Stimulated activated CD4-positive, alpha-beta T cell treated with anti-CD3 and anti-CD28 coated beads, TNF-alpha, amount 100 ng/mL, for 1 hour (primary cell): ENCODE measurements around the gene ADORA2B.
"Not testable (repeated sequence)": the region's sequence is repeated elsewhere in the genome, so short reads cannot be mapped to it uniquely, and the experiment has no call there.

Experiments used
- DNase-seq, 3 donors: peaks; one replicate each; pipeline ENCODE4 v3.0.0-alpha.2; 2020; ENCODE audit warnings: low read depth in 3 of 3, low spot score in 1 of 3

Gene ADORA2B

DNA sequence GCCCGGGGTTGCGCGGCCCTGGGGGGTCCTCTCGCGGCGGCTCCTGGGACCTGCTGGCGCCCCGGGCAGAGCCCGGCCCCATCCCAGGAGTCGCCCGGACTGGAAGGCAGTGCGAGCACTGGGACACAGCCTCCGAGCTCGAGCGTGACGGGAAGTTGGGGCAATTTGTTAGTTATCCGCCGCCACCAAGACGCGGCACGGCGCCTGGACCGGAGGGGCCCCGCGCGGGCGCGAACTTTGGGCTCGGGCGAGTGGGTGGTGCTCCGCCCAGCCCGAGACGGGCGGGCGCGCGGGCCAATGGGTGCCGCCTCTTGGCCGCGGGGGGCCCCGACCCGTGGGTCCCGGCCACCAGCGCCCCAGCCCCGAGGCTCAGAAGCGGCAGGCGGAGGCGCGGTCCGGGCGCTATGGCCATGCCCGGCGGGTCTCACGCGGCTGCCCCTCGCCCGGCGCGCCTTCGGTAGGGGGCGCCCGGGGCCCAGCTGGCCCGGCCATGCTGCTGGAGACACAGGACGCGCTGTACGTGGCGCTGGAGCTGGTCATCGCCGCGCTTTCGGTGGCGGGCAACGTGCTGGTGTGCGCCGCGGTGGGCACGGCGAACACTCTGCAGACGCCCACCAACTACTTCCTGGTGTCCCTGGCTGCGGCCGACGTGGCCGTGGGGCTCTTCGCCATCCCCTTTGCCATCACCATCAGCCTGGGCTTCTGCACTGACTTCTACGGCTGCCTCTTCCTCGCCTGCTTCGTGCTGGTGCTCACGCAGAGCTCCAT, at the start of gene ADORA2B:
Gene ADORA2B, plus strand, starts transcription at position 372 of the 768 bp plus-strand sequence. Its CDS starts 119 bp downstream, at position 491.
- peak in 1 of 3 donors; percentile 34 for DNase-seq

DNA sequence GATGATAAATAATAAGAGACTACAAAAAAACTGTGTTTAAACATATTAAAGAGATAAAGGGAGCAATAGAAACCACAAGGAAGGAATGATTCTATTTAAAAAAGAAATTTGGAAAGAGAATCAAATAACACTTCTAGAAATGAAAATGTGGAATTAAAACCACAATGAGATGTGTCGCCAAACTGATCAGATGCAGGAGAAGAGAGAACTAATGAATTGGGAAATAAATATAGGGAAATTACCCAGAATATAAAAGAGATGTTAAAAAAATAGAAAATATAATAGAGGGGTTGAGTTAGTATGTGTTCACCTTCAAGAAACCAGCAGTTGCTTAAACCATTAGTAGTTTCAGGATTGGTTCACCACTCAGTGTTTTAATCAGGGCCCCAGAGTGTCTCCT, 48.7 kb upstream of the ADORA2B start:
- no peak for DNase-seq

DNA sequence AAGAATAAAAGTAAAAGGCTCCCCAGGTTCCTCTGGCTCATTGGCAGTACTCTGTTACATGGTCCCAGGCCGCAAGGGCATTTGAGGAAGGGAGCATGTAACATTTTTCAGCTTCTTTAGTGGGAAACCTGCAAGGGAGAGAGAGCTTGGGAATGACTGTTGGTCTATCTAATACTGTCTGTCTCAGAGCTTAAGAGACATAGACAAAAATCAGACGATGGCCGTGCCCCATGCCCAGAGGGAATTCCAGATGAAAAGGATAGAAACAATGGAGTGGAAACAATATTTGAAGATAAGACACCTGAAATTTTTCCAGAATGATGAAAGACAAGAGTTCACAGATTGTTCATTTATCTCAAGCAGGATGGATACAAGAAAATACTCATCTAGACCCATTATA, 48.1 kb upstream of the ADORA2B start:
- DNase-seq = no peak

DNA sequence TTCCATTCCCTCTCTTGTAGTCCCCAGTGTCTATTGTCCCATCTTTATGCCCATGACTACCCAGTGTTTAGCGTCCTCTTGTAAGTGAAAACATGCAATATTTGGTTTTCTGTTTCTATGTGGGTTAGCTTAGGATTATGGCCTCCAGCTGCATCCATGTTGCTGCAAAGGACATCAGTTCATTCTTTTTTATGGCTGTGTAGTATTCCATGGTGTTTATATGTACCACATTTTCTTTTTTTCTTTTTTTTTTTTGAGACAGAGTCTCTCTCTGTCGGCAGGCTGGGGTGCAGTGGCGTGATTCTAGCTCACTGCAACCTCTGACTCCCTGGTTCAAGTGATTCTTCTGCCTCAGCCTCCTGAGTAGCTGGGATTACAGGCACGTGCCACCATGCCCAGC, 45.3 kb upstream of the ADORA2B start:
- not testable (repeated sequence) for DNase-seq

DNA sequence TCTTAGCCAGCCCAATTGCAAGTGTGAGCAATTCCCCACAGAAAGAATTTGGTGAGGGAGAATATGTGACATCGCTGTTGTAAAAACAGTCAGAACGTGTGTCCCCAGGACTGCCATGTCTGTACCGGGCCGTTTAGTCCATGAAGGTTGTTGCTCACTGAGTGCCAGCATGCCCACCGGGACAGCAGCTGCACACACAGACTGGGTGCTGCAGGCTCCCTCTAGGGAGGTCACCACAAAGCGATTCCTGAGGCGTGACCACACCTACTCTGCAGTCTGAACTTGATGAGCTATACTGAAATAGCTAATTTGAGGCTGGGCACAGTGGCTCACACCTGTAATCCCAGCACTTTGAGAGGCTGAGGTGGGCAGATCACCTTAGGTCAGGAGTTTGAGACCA, 44.1 kb upstream of the ADORA2B start:
- no peak for DNase-seq

DNA sequence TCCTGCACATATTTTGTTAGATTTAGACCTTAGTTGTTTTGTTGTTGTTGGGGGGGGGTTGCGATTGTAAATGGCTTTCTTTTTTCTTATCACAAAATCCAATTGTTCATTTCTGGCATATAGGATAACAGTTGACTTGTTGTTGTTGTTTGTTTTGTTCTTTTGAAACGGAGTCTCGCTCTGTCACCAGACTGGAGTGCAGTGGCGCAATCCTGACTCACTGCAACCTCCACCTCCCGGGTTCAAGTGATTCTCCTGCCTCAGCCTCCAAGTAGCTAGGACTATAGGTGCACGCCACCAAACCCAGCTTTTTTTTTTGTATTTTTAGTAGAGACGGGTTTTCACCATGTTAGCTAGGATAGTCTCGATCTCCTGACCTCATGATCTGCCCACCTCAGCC, 39.7 kb upstream of the ADORA2B start:
- DNase-seq = not testable (repeated sequence)

DNA sequence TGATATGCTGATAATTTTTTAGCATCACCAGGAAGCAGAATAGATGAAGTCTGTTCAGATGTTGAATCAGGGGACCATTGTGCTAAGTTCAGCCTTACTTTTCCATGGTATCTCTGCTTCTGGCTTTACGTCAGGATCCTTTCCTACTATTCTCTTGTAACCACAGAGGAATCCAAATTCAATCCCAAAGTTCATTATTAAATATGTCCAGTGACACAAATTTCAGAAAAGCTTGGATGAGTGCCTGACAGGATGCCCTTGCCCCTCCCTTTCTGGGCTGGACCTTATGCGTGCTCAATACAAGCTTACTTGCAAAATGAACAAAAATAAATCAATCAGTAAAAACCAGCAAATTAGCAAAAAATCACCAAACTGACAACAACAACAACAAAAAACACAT, 37.6 kb upstream of the ADORA2B start:
- DNase-seq = no peak

DNA sequence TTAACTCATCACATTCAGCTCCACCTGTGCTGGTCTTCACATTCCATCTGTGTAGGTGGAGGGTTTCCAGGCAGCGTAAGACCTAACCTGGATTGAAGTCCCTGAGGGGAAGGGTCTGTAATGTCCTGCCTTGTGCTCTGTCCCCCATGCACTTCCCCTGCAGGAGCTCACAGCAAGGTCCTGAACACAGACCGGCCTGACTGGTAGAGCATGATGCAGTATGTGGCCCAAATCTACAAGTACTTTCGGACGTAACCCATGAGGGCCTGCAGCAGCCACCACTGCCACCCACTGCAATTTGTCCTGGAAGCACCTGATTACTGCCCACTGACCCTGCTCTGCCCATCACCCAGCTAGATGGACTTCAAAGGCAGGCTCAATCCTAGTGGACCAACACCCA, 36.6 kb upstream of the ADORA2B start:
- DNase-seq = no peak

DNA sequence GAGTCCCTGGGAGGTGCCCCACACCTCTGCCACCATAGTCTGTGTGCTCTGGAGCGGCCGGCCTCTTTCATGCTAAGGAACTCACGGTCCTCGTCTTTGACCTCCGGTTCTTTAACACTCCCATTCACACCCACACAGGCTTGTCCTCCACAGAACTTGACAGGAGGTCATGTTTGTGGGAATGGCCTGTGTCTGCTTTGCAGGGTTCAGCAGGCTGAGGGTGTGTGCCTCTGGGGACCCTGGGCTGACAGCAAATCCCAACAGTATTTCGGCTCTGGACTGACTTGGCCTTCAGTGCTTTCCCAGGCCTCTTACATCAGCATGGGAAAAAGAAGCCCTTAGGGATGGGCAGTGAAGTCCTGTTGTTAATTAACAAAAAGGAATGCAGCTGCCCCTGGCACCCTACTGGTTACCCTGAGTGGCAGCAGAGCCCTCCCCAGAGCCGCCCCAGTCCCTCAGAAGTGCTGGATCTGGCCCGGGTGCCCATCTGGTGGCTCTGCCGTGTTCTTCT, 35.4 kb upstream of the ADORA2B start:
- DNase-seq = no peak

DNA sequence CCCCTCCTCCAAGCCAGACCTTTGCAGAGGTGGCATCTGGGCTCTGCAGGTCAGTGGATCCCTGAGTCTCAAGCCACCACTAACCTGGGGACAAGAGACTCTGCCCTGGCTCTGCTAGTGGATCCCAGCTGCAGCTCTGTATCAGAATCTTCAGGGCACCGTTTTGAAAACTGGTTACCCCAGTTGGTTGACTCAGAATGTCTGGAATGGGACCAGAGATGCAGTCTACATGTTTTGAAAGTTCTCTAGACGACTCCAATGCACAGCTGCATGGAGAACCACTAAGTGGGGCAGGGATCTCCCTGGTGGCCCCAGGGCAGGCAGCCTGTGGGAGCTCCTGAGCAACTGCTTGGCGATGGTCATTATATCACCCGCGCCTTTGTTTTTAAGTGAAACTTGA, 34.1 kb upstream of the ADORA2B start:
- no peak for DNase-seq

DNA sequence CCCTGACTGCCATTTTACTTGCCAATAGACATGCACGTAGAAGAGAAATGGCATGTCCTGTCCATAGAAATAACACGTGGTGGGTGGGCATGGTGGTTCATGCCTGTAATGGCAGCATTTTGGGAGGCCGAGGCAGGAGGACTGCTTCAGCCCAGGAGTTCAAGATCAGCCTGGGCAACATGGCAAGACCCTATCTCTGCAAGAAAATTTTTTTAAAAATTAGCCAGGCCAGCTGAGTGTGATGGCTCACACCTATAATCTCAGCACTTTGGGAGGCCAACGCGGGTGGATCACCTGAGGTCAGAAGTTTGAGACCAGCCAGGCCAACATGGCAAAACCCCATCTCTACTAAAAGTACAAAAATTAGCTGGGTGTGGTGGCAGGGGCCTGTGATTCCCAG, 33.2 kb upstream of the ADORA2B start:
- not testable (repeated sequence) for DNase-seq

DNA sequence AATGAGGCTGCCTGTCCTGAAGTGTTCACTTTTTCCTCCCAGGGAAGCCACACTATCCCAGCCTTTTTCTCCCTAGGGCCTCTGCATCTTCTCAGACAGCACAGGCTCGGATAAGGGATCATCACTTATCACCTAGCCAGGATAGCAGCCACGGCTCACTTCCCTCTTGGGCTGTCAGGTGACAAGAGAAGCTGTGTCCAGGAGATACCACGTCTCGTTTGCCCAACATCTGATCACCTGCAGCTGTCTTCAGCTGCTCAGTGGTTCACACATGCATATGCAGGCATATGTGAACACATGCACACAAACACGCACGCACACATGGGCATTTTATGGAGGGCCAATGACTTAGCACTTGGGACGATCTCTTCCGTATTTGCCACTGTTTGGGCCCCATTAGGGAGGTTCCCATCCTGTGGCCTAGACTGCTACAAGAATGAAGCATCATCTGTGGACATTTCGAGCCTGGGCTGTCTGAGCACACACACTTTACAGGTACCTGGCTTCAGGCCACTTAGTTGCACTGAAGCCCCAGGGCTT, 32.4 kb upstream of the ADORA2B start:
- no peak for DNase-seq

DNA sequence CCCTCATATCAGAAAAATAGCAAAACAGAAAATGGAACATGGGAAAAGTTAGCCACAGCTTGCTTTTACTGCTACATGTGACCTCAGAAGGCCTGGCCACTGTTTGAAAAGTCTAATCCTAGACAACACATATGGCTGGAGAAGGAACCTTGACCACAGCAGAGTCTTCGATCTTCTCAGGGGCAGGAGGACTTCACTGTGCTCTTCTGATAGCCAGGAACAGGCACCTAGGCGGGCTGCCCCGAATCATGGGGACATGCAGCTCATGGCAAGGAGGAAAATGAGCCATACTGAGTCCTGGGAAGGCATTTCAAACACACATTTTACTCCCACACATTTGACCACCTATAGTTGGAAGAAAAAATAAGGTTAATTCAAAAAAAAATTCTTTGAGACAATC, 31.1 kb upstream of the ADORA2B start:
- no peak for DNase-seq

DNA sequence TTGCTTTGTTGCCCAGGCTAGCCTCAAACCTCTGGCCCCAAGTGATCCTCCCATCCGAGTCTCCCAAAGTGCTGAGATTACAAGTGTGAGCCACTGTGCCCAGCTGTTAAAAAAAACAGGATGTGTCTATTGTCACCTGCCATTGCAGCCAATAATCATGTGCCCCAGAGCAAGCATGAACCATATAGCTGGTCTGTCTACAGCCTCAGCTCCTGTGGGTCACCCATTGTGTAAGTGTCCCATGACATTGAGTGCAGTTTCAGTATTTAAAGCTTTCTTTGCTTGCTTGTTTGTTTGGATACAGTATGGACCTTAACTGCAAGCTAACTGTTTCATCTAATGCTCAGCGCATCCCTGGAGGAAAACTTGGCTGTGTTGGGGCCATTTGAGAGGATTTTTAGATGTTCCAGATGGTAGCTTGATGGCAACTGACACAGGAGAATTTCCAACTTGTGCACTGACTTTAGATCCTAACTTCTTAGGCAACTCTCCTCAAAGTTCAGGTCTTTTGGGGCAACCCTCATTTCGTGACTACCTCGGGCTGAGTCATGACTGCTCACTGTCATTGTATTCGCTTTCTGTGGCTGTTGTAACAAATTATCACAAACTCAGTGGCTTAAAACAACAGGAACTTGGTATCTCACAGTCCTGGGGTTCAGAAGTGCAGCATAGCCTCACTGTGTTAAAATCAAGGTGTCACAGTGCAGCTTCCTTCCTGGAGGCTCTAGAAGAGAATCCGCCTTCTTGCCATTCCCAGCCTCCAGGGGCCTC, 30.3 kb upstream of the ADORA2B start:
- no peak for DNase-seq

DNA sequence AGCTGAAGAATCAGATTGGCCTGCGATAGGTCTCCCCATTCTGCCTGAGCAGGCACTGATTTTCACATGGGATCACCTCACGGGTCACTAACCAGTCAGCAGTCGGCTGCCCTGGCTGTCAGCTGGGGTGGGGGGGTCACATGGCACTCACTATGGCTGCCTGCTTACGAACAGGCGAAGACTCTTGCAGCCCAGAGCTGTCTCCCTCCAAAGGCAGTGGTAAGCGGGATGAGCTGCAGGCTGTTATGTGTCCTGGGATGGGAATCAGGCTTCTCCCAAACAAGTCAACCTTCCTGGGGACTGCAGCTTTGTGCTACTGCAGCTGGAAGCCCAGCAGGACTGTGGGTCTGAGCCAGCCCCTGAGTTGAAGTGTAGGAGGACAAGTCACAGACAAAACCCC, 29.0 kb upstream of the ADORA2B start:
- no peak for DNase-seq

DNA sequence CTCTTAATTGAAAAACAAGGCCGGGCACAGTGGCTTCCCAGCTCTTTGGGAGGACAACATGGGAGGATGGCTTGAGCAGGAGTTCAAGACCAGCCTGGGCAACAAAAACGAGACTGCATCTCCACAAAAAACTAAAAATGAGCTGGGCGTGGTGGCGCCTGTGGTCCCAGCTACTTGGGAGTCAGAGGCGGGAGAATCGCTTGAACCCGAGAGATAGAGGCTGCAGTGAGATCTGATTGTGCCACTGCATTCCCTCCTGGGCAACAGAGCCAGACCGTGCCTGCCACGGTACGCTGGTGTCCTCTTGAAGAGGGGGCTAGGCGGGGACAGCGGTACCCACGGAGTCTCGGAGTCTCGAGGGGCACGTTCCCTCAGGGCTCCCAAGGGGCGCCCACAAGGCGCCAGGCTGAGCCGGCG, 27.9 kb upstream of the ADORA2B start:
- DNase-seq = no peak

DNA sequence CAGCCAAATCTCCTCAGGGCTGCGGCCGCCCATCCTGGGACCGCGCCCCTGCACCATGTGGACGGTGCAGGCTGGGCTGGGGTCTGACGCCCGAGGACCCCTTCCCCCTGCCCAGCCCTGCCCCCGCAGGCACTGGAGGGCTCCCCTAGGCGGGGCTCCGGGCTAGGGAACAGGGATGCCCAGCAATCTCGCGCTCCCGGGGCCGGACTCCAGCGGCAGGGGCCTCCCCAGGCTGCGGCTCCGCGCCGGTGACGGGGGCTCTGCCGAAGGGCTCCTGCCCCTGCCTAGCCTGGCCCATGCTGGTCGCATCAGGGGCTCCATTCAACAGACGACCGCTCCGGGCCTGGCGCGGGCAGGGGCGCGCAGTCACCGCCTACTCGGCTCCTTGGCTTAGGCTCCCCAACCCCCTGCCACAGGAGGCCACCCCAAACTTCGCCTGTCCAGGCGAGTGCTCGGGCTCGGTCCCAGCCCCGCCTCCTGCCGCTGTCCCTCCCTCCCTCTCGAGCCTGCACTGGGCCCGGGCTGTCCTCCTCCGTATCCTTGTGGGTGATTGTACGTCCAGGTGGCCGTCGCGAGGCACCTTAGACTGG, 27.4 kb upstream of the ADORA2B start:
- no peak for DNase-seq

DNA sequence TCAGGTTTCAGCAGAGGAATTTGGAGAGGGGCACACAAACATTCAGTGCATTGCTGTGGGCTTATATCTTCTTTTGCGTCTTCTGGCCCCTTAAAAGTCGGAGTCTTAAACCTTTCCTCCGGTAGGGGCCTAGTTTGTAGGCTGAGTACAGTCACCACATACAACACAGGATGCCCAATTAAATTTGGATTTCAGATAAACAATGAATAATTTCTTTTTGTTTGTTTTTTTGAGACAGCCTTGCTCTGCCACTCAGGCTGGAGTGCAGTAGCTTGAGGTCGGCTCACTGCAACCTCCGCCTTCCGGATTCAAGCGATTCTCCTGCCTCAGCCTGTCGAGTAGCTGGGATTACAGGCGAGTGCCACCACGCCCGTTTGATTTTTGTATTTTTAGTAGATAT, 26.7 kb upstream of the ADORA2B start:
- DNase-seq = no peak

DNA sequence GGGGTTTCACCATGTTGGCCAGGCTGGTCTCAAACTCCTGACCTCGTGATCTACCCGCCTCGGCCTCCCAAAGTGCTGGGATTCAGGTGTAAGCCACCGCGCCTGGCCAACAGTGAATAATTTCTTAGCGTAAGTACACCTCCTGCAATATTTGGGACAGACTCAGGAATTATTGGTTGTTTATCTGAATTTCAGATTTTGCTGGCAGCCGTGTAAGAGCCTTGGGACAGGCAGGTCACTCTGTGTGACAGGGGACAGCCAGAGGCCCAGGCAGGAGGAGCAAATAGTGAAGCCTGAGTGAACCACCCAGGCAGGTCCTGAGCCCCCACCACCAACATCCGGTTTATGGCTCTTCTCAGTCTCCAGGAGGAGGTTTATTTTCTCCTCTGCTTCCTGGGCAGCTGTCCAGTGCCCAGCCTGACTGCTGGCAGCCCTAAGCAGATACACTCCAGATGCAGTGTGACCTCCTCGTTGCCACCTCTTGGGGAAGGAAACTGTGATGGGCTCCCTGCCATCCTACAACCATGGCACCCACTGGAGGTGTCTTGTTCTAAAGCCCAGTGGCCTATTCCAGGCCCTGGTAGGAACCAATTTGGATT, 26.2 kb upstream of the ADORA2B start:
- DNase-seq = no peak

DNA sequence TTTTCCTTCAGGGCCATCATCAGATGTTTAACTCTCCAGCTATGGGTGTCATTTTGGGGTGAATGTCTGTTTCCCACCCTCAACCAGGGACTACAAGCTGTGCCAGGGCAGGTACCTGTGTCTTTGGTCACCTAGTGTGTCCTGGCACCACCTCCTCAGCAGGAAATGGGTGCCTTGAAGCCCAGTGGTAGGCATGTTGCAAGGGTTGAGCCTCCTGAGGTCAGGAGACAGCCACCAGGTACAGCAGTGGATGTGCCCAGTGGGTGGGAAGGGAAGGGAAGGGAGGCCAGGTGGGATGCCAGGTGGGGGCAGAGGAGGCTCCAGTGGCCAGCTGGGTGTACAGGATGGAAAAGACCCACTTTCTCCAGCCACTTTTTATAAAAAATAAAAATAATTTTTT, 25.5 kb upstream of the ADORA2B start:
- DNase-seq = no peak

DNA sequence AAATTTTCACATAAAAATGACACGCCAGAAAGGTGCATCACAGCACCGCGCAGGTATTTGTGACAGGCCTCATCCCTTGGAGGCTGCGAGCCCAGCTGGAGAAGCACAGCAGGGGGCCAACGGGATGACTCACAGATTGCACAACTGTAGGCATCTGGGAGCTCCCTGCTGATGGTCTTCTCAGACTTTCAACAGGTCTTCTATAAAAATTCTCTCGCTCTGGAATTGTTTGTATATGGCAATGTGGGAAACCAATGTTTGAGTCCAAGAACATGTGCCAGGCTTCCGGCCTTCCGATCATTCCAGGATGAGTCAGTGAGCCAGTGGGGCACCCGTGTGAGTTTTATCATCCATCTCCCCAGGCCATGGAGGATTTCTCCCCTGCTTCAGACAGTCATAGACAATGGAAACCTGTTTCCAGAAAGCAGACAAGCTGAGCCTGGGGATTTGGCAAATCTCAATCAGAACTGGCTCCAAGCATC, 24.1 kb upstream of the ADORA2B start:
- no peak for DNase-seq
